NCI-H774 (cell line): ENCODE measurements around the gene SH3D19.
"Not testable (repeated sequence)": the region's sequence is repeated elsewhere in the genome, so short reads cannot be mapped to it uniquely, and the experiment has no call there.

ENCODE experiments used
- DNase-seq: peaks from one replicate; lab custom pipeline; 2025; lab: John Stamatoyannopoulos, UW

Gene SH3D19

GRCh38 chr4:151321586-151321985, 3.8 kb downstream of the SH3D19 start:
- DNase-seq: no peak

GRCh38 chr4:151319490-151319889, 5.9 kb downstream of the SH3D19 start:
- no peak for DNase-seq

- DNase-seq: no peak
These were observed 6.9 kb downstream of the SH3D19 start for GRCh38 chr4:151318307-151319006.

- no peak for DNase-seq
These were observed 8.8 kb downstream of the SH3D19 start for GRCh38 chr4:151316645-151317044.

- no peak for DNase-seq
These were observed 10.1 kb downstream of the SH3D19 start for GRCh38 chr4:151315212-151315886.

GRCh38 chr4:151314479-151314878, 10.9 kb downstream of the SH3D19 start:
- DNase-seq: no peak

- no peak for DNase-seq
These were observed 11.4 kb downstream of the SH3D19 start for GRCh38 chr4:151314010-151314355.

- no peak for DNase-seq
These were observed 11.9 kb downstream of the SH3D19 start for GRCh38 chr4:151313306-151314009.

GRCh38 chr4:151310124-151310728, 15.2 kb downstream of the SH3D19 start:
- DNase-seq: no peak

- DNase-seq: no peak
These were observed 20.6 kb downstream of the SH3D19 start for GRCh38 chr4:151304755-151305154.

- DNase-seq: no peak
These were observed 21.2 kb downstream of the SH3D19 start for GRCh38 chr4:151304226-151304625.

GRCh38 chr4:151302432-151302831, 23.0 kb downstream of the SH3D19 start:
- no peak for DNase-seq

GRCh38 chr4:151297170-151297569, 28.2 kb downstream of the SH3D19 start:
- no peak for DNase-seq

GRCh38 chr4:151296227-151296626, 29.2 kb downstream of the SH3D19 start:
- DNase-seq: no peak

GRCh38 chr4:151294833-151295496, 30.4 kb downstream of the SH3D19 start:
- DNase-seq: no peak

- no peak for DNase-seq
These were observed 33.4 kb downstream of the SH3D19 start for GRCh38 chr4:151292038-151292437.

- no peak for DNase-seq
These were observed 33.9 kb downstream of the SH3D19 start for GRCh38 chr4:151291485-151291884.

- no peak for DNase-seq
These were observed 38.0 kb downstream of the SH3D19 start for GRCh38 chr4:151287409-151287808.

- DNase-seq: no peak
These were observed 40.7 kb downstream of the SH3D19 start for GRCh38 chr4:151284534-151285245.

GRCh38 chr4:151276787-151277562, 48.4 kb downstream of the SH3D19 start, which contains the start of gene PRSS48:
PRSS48 (plus strand) TSS chr4:151277161; CDS start chr4:151277173, 12 bp downstream.
- peak; percentile 15 for DNase-seq

- DNase-seq: not testable (repeated sequence)
These were observed 56.5 kb downstream of the SH3D19 start for GRCh38 chr4:151268905-151269304.
